SU-DHL-6 (cell line): Measurements from ENCODE around the gene KDM7A.

Experiments used
- EZH2phosphoT487 ChIP-seq: fragments of 200-600 bp; sonication (generic), shearing (Covaris generic); conservative IDR thresholded peaks from 2 replicates; pipeline ENCODE4 v1.6.1; 2018; ENCODE audit warnings: mild to moderate bottlenecking, antibody characterized with exemption, low read length, moderate library complexity, mixed read lengths
- TF ChIP-seq, protein P1 (sequence below): fragments of 200-600 bp; sonication (generic); IDR thresholded peaks from one replicate; pipeline ENCODE4 v1.5.1; 2017; ENCODE audit warnings: antibody characterized with exemption, mild to moderate bottlenecking, low read length, moderate library complexity; ENCODE audit not compliant: insufficient read depth, poor library complexity, severe bottlenecking

DNA sequence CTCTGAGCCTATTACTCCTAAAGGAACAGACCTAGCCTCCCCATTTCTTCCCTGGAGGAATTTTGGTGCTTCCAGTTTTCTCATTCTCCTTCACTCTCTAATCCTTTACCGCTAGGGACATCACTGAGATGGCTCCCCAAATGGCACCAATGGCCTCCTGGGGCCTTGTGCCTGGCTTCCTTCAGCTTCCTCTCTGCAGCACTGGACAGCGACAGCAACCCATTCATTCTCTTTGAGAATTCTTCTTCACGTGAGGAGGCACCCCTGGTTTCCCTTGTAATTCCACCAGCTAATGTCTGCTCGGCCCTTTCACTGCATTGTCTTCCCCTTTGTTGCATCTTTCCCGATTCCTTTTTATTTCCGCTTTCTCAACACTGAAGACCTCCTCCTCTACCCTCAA, 24.6 kb upstream of the KDM7A start:
- TF ChIP-seq, protein P1, sequence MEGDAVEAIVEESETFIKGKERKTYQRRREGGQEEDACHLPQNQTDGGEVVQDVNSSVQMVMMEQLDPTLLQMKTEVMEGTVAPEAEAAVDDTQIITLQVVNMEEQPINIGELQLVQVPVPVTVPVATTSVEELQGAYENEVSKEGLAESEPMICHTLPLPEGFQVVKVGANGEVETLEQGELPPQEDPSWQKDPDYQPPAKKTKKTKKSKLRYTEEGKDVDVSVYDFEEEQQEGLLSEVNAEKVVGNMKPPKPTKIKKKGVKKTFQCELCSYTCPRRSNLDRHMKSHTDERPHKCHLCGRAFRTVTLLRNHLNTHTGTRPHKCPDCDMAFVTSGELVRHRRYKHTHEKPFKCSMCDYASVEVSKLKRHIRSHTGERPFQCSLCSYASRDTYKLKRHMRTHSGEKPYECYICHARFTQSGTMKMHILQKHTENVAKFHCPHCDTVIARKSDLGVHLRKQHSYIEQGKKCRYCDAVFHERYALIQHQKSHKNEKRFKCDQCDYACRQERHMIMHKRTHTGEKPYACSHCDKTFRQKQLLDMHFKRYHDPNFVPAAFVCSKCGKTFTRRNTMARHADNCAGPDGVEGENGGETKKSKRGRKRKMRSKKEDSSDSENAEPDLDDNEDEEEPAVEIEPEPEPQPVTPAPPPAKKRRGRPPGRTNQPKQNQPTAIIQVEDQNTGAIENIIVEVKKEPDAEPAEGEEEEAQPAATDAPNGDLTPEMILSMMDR: no peak
- TF ChIP-seq EZH2phosphoT487: no peak
